ENCODE results near the gene SNX33. TPM values are rescaled to one million over a fixed set of nuclear protein-coding genes. Genes with fewer than 3 reads are reported as not detected.
"Not testable (repeated sequence)": the region's sequence is repeated elsewhere in the genome, so short reads cannot be mapped to it uniquely, and the experiment has no call there.

Gene SNX33
- total and polyA plus RNA-seq, 12 donors = 10.1 to 41.4 (median 19.3) TPM

GRCh38 chr15:75695634-75696310 lies 48.1 kb downstream of the SNX33 start:
- DNase-seq = peak in 1 of 7 donors; percentile 14
- Histone ChIP-seq H3K27ac (no peak overlapping the region), H3K4me3 (no peak overlapping the region), H3K27me3 (no peaks in the 10 kb centered on the region), H3K4me1 (replicated peaks in 1 of 2) (peaks cover 13 to 28% of the 10 kb centered on the region in 2 donors), H3K9me3 (replicated peaks in 1 of 3) (no peaks in the 10 kb centered on the region), H3K36me3 (replicated peaks in 1 of 2) (no peaks in the 10 kb centered on the region)
- 68 to 78% (median 72%) methylated on average over 7 of the region's 7 CpGs for WGBS, 4 donors
- TF ChIP-seq POLR2A (IDR thresholded peaks at IDR 0.05) (no peak), CTCF (IDR thresholded peaks at IDR 0.05) (no peak)
- intact Hi-C loops (cut with DNase I) = loop anchor here in 1 of 2 donors (10.0 kb wide), 1 partner anchor 99 kb away; no protein-coding TSS in a partner anchor

- H3K9me3 ChIP-seq (replicated peaks in 1 of 3) = no peaks in the 10 kb centered on the region
- H3K27ac ChIP-seq = no peak overlapping the region
- peaks cover 13 to 28% of the 10 kb centered on the region in 2 donors for H3K4me1 ChIP-seq (replicated peaks in 1 of 2)
- no peak for DNase-seq
- no peak overlapping the region for H3K4me3 ChIP-seq
- H3K27me3 ChIP-seq = no peaks in the 10 kb centered on the region
- intact Hi-C loops (cut with DNase I) = loop anchor here in 1 of 2 donors (10.0 kb wide), 1 partner anchor 98 kb away; no protein-coding TSS in a partner anchor
- no peaks in the 10 kb centered on the region for H3K36me3 ChIP-seq (replicated peaks in 1 of 2)
- TF ChIP-seq CTCF (IDR thresholded peaks at IDR 0.05) = no peak
- TF ChIP-seq POLR2A (IDR thresholded peaks at IDR 0.05) = no peak
- WGBS, 4 donors = 74 to 89% (median 83%) methylated on average over 9 to 14 of the region's 14 CpGs
Measured at GRCh38 chr15:75696311-75696720, 48.6 kb downstream of the SNX33 start.

- no peak overlapping the region for H3K4me3 ChIP-seq
- no peaks in the 10 kb centered on the region for H3K27me3 ChIP-seq
- peak overlapping the region in 1 of 5 donors; percentile 29 for H3K27ac ChIP-seq
- whole genome bisulfite sequencing, 4 donors = 70 to 88% (median 85%) methylated on average over 6 to 11 of the region's 11 CpGs
- peaks cover 13 to 28% of the 10 kb centered on the region in 2 donors for H3K4me1 ChIP-seq (replicated peaks in 1 of 2)
- no peaks in the 10 kb centered on the region for H3K36me3 ChIP-seq (replicated peaks in 1 of 2)
- no peaks in the 10 kb centered on the region for H3K9me3 ChIP-seq (replicated peaks in 1 of 3)
- no peak for DNase-seq
- intact Hi-C loops (cut with DNase I) = loop anchor here in 1 of 2 donors (10.0 kb wide), 1 partner anchor 98 kb away; no protein-coding TSS in a partner anchor
- TF ChIP-seq CTCF (IDR thresholded peaks at IDR 0.05) (no peak), POLR2A (IDR thresholded peaks at IDR 0.05) (no peak)
Measured at GRCh38 chr15:75696854-75697259, 49.1 kb downstream of the SNX33 start.

- 62 to 91% (median 83%) methylated on average over 2 to 7 of the region's 7 CpGs for WGBS, 4 donors
- peaks cover 13 to 34% of the 10 kb centered on the region in 2 donors for H3K4me1 ChIP-seq (replicated peaks in 1 of 2)
- H3K27me3 ChIP-seq = no peaks in the 10 kb centered on the region
- TF ChIP-seq POLR2A (IDR thresholded peaks at IDR 0.05) = no peak
- TF ChIP-seq CTCF (IDR thresholded peaks at IDR 0.05) = no peak
- intact Hi-C loops (cut with DNase I) = loop anchor here in 1 of 2 donors (10.0 kb wide), 1 partner anchor 97 kb away; no protein-coding TSS in a partner anchor
- H3K9me3 ChIP-seq (replicated peaks in 1 of 3) = no peaks in the 10 kb centered on the region
- H3K36me3 ChIP-seq (replicated peaks in 1 of 2) = no peaks in the 10 kb centered on the region
- H3K27ac ChIP-seq = peak overlapping the region in 1 of 5 donors; percentile 40
- DNase-seq = no peak
- no peak overlapping the region for H3K4me3 ChIP-seq
Measured at GRCh38 chr15:75697523-75697922, 49.8 kb downstream of the SNX33 start.

GRCh38 chr15:75697974-75698747 lies 50.4 kb downstream of the SNX33 start:
- intact Hi-C loops (cut with DNase I) = loop anchor here in 1 of 2 donors (10.0 kb wide), 1 partner anchor 97 kb away; no protein-coding TSS in a partner anchor
- 66 to 85% (median 84%) methylated on average over 6 to 21 of the region's 21 CpGs for WGBS, 4 donors

GRCh38 chr15:75699517-75699916 lies 51.8 kb downstream of the SNX33 start:
- not testable (repeated sequence) for H3K27me3 ChIP-seq; H3K9me3 ChIP-seq (replicated peaks in 1 of 3); H3K36me3 ChIP-seq (replicated peaks in 1 of 2); H3K4me3 ChIP-seq; H3K27ac ChIP-seq; DNase-seq
- WGBS, 4 donors = 53 to 87% (median 76%) methylated on average over 6 to 7 of the region's 7 CpGs
- H3K4me1 ChIP-seq (replicated peaks in 1 of 2) = peaks cover 5 to 25% of the 10 kb centered on the region in 2 donors
- intact Hi-C loops (cut with DNase I) = loop anchor here in 1 of 2 donors (10.0 kb wide), 1 partner anchor 95 kb away; no protein-coding TSS in a partner anchor

More at GRCh38 chr15:75697974-75698747, 50.4 kb downstream of the SNX33 start:
- not testable (repeated sequence) for H3K27me3 ChIP-seq; H3K4me3 ChIP-seq; H3K9me3 ChIP-seq (replicated peaks in 1 of 3); H3K27ac ChIP-seq; H3K36me3 ChIP-seq (replicated peaks in 1 of 2); DNase-seq
- peaks cover 13 to 34% of the 10 kb centered on the region in 2 donors for H3K4me1 ChIP-seq (replicated peaks in 1 of 2)

Data from adrenal gland (tissue), 12 donors.